RPMI8226 (cell line): ENCODE results near the gene SLC15A4.

Source experiments
- DNase-seq: peaks from one replicate; pipeline ENCODE4 v3.0.0-alpha.2; 2015

SLC15A4 gene

GRCh38 chr12:128792398-128792797 is 31.4 kb downstream of the SLC15A4 start:
- DNase-seq: no peak

- DNase-seq: no peak
These were observed 32.1 kb downstream of the SLC15A4 start for GRCh38 chr12:128791395-128792322.

GRCh38 chr12:128790653-128791373 is 32.9 kb downstream of the SLC15A4 start:
- no peak for DNase-seq

GRCh38 chr12:128790221-128790620 is 33.5 kb downstream of the SLC15A4 start:
- no peak for DNase-seq

GRCh38 chr12:128789356-128789929 is 34.3 kb downstream of the SLC15A4 start:
- peak; percentile 47 for DNase-seq

- DNase-seq: no peak
These were observed 35.9 kb downstream of the SLC15A4 start for GRCh38 chr12:128787827-128788226.

- DNase-seq: no peak
These were observed 36.9 kb downstream of the SLC15A4 start for GRCh38 chr12:128786741-128787391.

GRCh38 chr12:128784030-128784760 is 39.6 kb downstream of the SLC15A4 start:
- DNase-seq: no peak

GRCh38 chr12:128783129-128783574 is 40.6 kb downstream of the SLC15A4 start:
- peak; percentile 18 for DNase-seq

GRCh38 chr12:128779901-128780300 is 43.9 kb downstream of the SLC15A4 start:
- DNase-seq: no peak

- DNase-seq: no peak
These were observed 51.5 kb downstream of the SLC15A4 start for GRCh38 chr12:128772249-128772648.

- no peak for DNase-seq
These were observed 52.1 kb downstream of the SLC15A4 start for GRCh38 chr12:128771681-128772080.

GRCh38 chr12:128767518-128767917 is 56.2 kb downstream of the SLC15A4 start:
- DNase-seq: no peak

- DNase-seq: no peak
These were observed 56.8 kb downstream of the SLC15A4 start for GRCh38 chr12:128766738-128767501.

GRCh38 chr12:128763395-128763794 is 60.4 kb downstream of the SLC15A4 start:
- DNase-seq: peak; percentile 17

GRCh38 chr12:128761379-128761790 is 62.4 kb downstream of the SLC15A4 start:
- DNase-seq: no peak

- no peak for DNase-seq
These were observed 68.2 kb downstream of the SLC15A4 start for GRCh38 chr12:128755566-128755965.

- no peak for DNase-seq
These were observed 69.5 kb downstream of the SLC15A4 start for GRCh38 chr12:128754275-128754674.

GRCh38 chr12:128753438-128753837 is 70.3 kb downstream of the SLC15A4 start:
- no peak for DNase-seq

- no peak for DNase-seq
These were observed 71.4 kb downstream of the SLC15A4 start for GRCh38 chr12:128752386-128752785.

- no peak for DNase-seq
These were observed 76.3 kb downstream of the SLC15A4 start for GRCh38 chr12:128747441-128747840.
